Endometrial microvascular endothelial cells (primary cell): ENCODE data around the gene PRMT7. TPM values are rescaled to one million over a fixed set of nuclear protein-coding genes. Genes with fewer than 3 reads are reported as not detected.

Experiments
- in situ Hi-C: cut with HindIII; loops from 2 replicates; pipeline ENCODE4 v1.10.0; 2017; ENCODE audit warnings: low sequenced_read_pairs, low pct_unique_long_range_greater_than_20kb; ENCODE audit errors: inconsistent ontology term
- total RNA-seq: library from RNA; depleted of rRNA; stranded (reverse); fragments of >200 nt; gene quantifications from one replicate; pipeline ENCODE4 v1.2.3, GENCODE V29; 2015; ENCODE audit errors: inconsistent ontology term

The PRMT7 gene
- total RNA-seq, 1 donor from 2014 or later: 99.0 TPM

GRCh38 chr16:68343137-68343536 is 32.3 kb downstream of the PRMT7 start:
- in situ Hi-C loops: no loop called here

DNA sequence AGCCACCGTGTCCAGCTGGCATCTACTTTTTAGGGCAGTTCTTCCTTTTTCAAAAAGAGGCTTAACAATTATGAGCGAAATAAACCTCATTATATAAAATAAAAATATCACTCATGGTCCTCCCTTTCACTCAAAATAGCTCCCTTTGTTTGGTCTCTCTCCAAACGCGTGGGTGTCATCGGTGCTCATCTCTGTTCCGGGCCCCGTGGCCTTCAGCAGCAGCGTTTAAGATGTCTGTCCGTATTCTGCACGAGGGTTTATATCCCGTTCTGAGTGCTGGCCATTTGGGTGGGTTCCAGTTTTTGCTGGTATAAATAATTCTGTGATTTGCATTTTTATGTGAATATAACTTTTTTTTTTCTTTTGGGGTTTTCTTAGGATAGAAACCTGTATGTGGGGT is 33.4 kb downstream of the PRMT7 start:
- in situ Hi-C loops: no loop called here

- in situ Hi-C loops: no loop called here
Observed at GRCh38 chr16:68345351-68345810, 34.6 kb downstream of the PRMT7 start.

DNA sequence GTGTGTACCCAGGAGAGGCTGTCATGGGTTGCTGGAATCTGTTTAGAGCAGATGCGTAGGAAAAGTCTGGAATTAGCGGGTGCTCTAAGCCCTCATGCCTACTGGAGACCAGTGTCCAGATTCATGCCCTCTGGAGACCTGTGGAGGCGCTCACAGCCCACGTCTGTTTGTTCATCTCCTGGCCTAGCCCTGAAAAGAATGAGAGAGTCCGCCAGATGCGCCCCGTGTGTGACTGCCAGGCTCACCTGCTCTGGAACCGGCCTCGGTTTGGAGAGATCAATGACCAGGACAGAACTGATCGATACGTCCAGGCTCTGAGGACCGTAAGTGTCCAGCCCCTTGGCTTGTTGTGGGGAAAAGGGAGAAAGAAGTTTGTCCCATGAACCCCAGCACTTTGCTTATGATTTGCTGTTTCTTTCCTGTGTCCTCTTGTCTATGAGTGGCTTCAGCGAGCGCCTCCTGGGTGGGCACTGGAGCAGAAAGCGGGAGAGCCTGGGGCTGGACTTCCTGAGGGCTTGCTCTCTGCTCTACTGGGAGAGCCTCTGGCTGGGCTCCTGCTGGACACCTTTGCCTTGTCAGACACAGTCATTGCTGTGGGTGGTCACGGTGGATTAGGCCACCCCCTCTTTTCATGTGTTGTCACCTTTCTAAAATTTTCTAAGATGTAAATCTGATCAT is 35.3 kb downstream of the PRMT7 start:
- in situ Hi-C loops: no loop called here

DNA sequence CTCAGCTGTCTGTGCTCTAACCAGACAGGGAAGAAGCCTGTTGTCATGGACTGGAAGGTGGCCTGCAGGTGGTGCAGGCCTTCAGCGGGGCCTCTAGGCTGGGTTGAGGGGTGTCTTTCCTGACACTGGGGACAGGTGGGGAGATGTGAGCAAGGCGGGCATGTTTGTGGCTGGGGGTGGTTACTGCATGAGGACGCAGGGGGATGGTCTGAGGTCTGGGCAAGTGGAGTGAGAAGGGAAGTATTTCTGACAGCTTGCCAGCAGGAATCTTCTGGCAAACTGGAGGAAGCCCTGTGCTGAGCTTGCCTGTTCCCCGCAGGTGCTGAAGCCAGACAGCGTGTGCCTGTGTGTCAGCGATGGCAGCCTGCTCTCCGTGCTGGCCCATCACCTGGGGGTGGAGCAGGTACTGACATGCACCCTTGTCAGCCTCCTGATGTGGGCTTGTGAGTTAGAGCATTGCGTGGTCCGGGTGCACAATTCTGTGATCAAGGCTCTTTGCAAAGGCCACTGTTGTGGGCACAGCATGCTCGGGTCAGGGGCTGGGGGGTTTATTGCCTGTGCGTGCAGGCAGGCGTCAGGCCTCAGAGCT is 36.2 kb downstream of the PRMT7 start:
- in situ Hi-C loops: no loop called here

GRCh38 chr16:68347605-68348004 is 36.8 kb downstream of the PRMT7 start:
- in situ Hi-C loops: no loop called here

DNA sequence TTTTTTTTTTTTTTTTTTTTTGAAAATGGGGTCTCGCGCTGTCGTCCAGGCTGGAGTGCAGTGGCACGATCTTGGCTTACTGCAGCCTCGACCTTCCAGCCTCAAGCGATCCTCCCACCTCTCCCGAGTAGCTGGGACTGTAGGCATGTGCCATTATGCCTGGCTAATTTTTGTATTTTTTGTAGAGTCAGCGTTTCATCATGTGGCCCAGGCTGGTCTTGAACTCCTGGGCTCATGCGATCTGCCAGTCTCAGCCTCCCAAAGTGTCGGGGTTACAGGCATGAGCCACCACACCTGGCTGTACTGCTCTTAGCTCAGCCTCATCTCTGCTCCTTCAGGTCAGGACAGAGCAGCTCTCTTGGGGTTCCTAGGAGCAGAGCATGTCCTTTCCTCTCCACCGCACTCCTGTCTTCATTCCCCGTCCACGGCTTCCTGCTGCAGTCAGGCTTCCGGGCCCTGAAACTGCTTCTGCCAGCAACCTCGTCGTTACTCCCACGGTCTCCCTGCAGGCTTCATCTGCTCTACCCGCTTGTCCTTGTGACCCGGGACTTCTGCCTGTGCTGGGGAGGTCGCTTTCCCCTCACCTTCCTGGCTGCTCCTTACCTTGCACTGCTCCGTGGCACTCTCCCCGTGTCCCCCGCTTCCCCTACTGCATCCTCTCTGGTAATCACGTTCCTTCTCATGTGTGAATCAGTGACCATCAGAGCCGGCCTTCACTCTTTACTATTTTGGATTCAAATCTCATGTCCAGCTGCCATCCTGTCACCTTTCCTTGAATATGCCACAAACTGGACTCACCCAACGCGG is 38.0 kb downstream of the PRMT7 start:
- in situ Hi-C loops: no loop called here

- in situ Hi-C loops: no loop called here
Observed at GRCh38 chr16:68349838-68350410, 39.1 kb downstream of the PRMT7 start.

- in situ Hi-C loops: no loop called here
Observed at GRCh38 chr16:68350813-68351350, 40.1 kb downstream of the PRMT7 start.

- in situ Hi-C loops: no loop called here
Observed at GRCh38 chr16:68351463-68351862, 40.6 kb downstream of the PRMT7 start.

GRCh38 chr16:68351991-68352431 is 41.2 kb downstream of the PRMT7 start:
- in situ Hi-C loops: no loop called here

DNA sequence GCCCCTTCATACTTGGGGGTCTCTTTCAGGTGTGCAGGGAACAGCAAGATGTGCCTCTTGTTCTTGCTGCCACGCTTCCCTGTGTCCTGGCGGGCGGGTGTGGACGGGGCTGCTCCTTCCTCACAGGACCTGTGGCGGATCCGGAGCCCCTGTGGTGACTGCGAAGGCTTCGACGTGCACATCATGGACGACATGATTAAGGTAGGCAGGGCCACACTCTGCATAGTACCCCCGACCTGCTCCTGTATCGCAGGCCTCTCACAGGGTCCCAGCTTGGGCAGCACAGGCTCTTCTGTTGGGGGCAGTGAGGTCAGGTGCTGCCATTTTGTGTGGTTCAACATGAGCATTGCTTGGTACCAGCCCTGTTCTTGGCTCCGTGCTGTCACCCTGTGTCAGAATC is 42.5 kb downstream of the PRMT7 start:
- in situ Hi-C loops: no loop called here

GRCh38 chr16:68354816-68355215 is 44.0 kb downstream of the PRMT7 start:
- in situ Hi-C loops: no loop called here

DNA sequence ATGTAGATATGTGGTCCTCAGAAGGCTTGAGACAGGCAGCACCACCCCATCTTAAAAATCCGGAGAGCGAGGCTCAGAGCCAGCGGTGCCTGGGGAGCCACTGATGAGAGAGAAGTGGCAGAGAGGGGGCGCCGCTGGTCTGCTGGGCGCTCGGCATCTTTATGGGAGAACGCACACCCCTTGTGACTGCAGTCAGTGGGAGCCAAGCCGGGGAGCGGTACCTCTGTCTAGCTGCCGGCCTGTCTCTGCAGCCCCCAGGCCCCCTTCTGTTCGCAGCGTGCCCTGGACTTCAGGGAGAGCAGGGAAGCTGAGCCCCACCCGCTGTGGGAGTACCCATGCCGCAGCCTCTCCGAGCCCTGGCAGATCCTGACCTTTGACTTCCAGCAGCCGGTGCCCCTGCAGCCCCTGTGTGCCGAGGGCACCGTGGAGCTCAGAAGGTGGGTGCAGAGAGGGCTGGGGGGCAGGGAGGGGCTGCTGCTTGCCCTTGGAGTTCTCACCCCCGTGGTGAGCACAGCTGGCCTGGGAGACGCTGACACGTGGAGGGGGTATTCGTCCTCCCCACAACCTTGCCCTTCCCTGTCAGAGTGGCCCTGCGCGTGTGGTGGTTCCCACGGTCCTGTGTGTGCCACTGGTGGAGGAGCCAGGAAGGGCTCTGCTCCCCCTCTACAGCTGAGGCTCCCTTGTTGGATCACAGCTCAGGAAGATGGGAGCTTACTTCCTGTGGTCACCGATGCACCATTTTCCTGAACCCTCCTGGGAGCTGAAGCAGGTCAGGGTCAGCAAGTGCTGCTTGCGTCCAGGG is 44.8 kb downstream of the PRMT7 start:
- in situ Hi-C loops: no loop called here

DNA sequence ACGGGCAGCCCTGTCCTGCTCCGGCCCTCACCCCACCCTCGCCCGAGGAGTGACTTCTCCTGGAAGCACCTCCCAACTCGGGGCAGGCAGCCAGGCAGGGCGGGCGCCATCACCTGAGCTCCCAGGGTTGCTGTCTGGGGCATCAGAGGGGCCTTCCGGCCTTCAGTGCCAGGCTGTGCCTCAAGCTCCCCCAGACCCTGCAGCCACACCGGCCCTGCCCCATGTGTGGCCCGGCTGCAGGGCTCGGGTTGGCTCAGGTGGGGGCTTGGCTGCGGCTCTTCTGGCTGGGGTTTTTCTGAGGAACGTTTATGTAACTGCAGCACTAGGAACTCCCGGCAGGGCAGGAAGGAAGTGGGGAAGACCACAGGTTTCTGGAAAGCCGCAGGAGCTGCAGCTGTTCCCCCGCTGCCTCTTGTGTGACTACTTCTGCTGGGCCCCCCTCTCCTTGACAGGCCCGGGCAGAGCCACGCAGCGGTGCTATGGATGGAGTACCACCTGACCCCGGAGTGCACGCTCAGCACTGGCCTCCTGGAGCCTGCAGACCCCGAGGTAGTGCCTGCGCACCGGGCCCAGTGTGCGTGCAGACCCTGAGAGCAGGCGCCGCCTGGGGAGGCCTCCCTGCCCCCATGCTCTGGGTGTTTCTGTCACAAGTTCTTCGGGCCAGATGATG is 45.6 kb downstream of the PRMT7 start:
- in situ Hi-C loops: no loop called here

GRCh38 chr16:68356919-68357286 is 46.1 kb downstream of the PRMT7 start:
- in situ Hi-C loops: no loop called here

DNA sequence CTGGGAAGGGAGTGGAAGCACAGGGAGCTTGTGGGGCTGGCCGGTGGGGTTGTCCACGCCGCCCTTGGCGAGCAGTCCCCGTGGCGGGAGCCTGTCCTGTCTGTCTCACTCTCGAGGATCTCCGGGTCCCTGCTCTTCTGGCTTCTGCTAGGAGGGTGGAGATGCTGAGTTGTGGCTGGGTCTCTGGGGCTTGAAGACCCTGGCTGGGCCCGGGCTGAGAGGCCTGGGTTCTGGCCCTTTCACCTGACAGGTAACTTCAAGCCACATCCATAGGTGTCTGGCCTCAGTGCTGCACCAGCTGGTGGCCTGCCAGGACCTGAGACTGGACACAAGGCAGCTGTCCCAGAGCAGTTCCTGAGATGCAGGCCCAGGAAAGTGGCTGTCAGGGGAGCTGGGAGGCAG is 46.7 kb downstream of the PRMT7 start:
- in situ Hi-C loops: no loop called here

GRCh38 chr16:68357923-68358322 is 47.1 kb downstream of the PRMT7 start:
- in situ Hi-C loops: no loop called here
